Activated CD8-positive, alpha-beta T cell treated with anti-CD3 and anti-CD28 coated beads for 36 hours (primary cell): ENCODE measurements around the gene KRTAP22-1. TPM values are rescaled to one million over a fixed set of nuclear protein-coding genes. Genes with fewer than 3 reads are reported as not detected.

Source experiments
- ATAC-seq: fragments of 200-7000 bp; cut with Tn5 transposase; one replicate; pipeline ENCODE4 v1.10.0; 2021; ENCODE audit warnings: mild to moderate bottlenecking, moderate library complexity
- CTCF ChIA-PET: fragments of 350-600 bp; sonication (Branson Sonifier 250); formaldehyde crosslinking; loops from one replicate; lab custom pipeline; 2021; ENCODE audit warnings: antibody characterized with exemption; lab: Charles Lee
- POLR2A ChIA-PET: fragments of 350-600 bp; sonication (Branson Sonifier 250); formaldehyde crosslinking; loops from one replicate; lab custom pipeline; 2021; ENCODE audit warnings: antibody characterized with exemption; lab: Charles Lee
- DNase-seq: peaks from one replicate; pipeline ENCODE4 v3.0.0-alpha.2; 2020
- H3K27ac Mint-ChIP-seq: one replicate; pipeline ENCODE4 v1.8.0; 2021; ENCODE audit warnings: mild to moderate bottlenecking, mixed read lengths
- H3K27me3 Mint-ChIP-seq: one replicate; pipeline ENCODE4 v1.8.0; 2021; ENCODE audit warnings: mixed read lengths
- H3K36me3 Mint-ChIP-seq: one replicate; pipeline ENCODE4 v1.8.0; 2021; ENCODE audit warnings: low read depth, mixed read lengths
- H3K4me1 Mint-ChIP-seq: one replicate; pipeline ENCODE4 v1.8.0; 2021; ENCODE audit warnings: low read depth, mixed read lengths
- H3K4me3 Mint-ChIP-seq: one replicate; pipeline ENCODE4 v1.8.0; 2021; ENCODE audit warnings: mild to moderate bottlenecking, moderate library complexity, mixed read lengths
- H3K9me3 Mint-ChIP-seq: one replicate; pipeline ENCODE4 v1.8.0; 2021; ENCODE audit warnings: mixed read lengths
- intact Hi-C: fragments of 100-400 bp; cut with micrococcal nuclease; formaldehyde crosslinking; loops from one replicate; pipeline ENCODE4 v1.10.0; 2022
- total RNA-seq, 2 experiments: library from RNA; stranded (reverse); gene quantifications; one replicate each; pipeline ENCODE4 v1.2.3, GENCODE V29; 2021
- TF ChIP-seq, protein P1 (sequence below): fragments of 200-600 bp; IDR thresholded peaks from one replicate; pipeline ENCODE4 v1.8.0; 2022; ENCODE audit warnings: antibody characterized with exemption, mild to moderate bottlenecking

KRTAP22-1 gene
- total RNA-seq, 2 experiments from 2014 or later, result not detected

- H3K27me3 Mint-ChIP-seq, result no peaks in the 10 kb centered on the region
- ATAC-seq, result no peak
- no peak for DNase-seq
- H3K36me3 Mint-ChIP-seq, result no peaks in the 10 kb centered on the region
- no peaks in the 10 kb centered on the region for H3K4me1 Mint-ChIP-seq
- H3K27ac Mint-ChIP-seq, result no peak overlapping the region
- POLR2A ChIA-PET, result no interaction called here
- intact Hi-C loops, result no loop called here
- no peaks in the 10 kb centered on the region for H3K9me3 Mint-ChIP-seq
- CTCF ChIA-PET, result no interaction called here
- H3K4me3 Mint-ChIP-seq, result no peak overlapping the region
- TF ChIP-seq, protein P1, sequence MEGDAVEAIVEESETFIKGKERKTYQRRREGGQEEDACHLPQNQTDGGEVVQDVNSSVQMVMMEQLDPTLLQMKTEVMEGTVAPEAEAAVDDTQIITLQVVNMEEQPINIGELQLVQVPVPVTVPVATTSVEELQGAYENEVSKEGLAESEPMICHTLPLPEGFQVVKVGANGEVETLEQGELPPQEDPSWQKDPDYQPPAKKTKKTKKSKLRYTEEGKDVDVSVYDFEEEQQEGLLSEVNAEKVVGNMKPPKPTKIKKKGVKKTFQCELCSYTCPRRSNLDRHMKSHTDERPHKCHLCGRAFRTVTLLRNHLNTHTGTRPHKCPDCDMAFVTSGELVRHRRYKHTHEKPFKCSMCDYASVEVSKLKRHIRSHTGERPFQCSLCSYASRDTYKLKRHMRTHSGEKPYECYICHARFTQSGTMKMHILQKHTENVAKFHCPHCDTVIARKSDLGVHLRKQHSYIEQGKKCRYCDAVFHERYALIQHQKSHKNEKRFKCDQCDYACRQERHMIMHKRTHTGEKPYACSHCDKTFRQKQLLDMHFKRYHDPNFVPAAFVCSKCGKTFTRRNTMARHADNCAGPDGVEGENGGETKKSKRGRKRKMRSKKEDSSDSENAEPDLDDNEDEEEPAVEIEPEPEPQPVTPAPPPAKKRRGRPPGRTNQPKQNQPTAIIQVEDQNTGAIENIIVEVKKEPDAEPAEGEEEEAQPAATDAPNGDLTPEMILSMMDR, result no peak
Measured at GRCh38 chr21:30629200-30629599, 28.3 kb downstream of the KRTAP22-1 start.

GRCh38 chr21:30634906-30635305, 34.0 kb downstream of the KRTAP22-1 start, which contains the start of gene KRTAP20-2:
Gene KRTAP20-2, plus strand, starts transcription at chr21:30635206. Its CDS starts 58 bp downstream, at chr21:30635264.
- Mint-ChIP-seq H3K9me3 (no peaks in the 10 kb centered on the region), H3K27me3 (no peaks in the 10 kb centered on the region), H3K27ac (no peak within 1 kb of the TSS), H3K4me1 (no peaks in the 10 kb centered on the region), H3K36me3 (no peaks in the 10 kb centered on the region), H3K4me3 (no peak within 1 kb of the TSS)
- POLR2A ChIA-PET, result interaction anchor here (0.7 kb wide), 1 partner anchor 22 kb away, joined by 3 read pairs; no protein-coding TSS in a partner anchor
- ATAC-seq, result no peak
- intact Hi-C loops, result no loop called here
- TF ChIP-seq, protein P1, result no peak
- DNase-seq, result no peak
- CTCF ChIA-PET, result no interaction called here

GRCh38 chr21:30638686-30639085, 37.8 kb downstream of the KRTAP22-1 start:
- H3K9me3 Mint-ChIP-seq, result no peaks in the 10 kb centered on the region
- no peaks in the 10 kb centered on the region for H3K36me3 Mint-ChIP-seq
- no peak overlapping the region for H3K27ac Mint-ChIP-seq
- POLR2A ChIA-PET, result no interaction called here
- CTCF ChIA-PET, result no interaction called here
- ATAC-seq (no peak), DNase-seq (no peak)
- no peaks in the 10 kb centered on the region for H3K4me1 Mint-ChIP-seq
- TF ChIP-seq, protein P1, result no peak
- intact Hi-C loops, result no loop called here
- no peaks in the 10 kb centered on the region for H3K27me3 Mint-ChIP-seq
- no peak overlapping the region for H3K4me3 Mint-ChIP-seq

GRCh38 chr21:30642564-30642963, 41.7 kb downstream of the KRTAP22-1 start, which contains the start of gene KRTAP20-3:
Gene KRTAP20-3, plus strand, starts transcription at chr21:30642864.
- no peak within 1 kb of the TSS for H3K27ac Mint-ChIP-seq
- TF ChIP-seq, protein P1, result no peak
- H3K27me3 Mint-ChIP-seq, result no peaks in the 10 kb centered on the region
- intact Hi-C loops, result no loop called here
- ChIA-PET POLR2A (no interaction called here), CTCF (no interaction called here)
- H3K9me3 Mint-ChIP-seq, result no peaks in the 10 kb centered on the region
- ATAC-seq (no peak), DNase-seq (no peak)
- no peaks in the 10 kb centered on the region for H3K36me3 Mint-ChIP-seq
- H3K4me1 Mint-ChIP-seq, result no peaks in the 10 kb centered on the region
- no peak within 1 kb of the TSS for H3K4me3 Mint-ChIP-seq

- Mint-ChIP-seq H3K9me3 (no peaks in the 10 kb centered on the region), H3K27me3 (peaks cover 3% of the 10 kb centered on the region), H3K36me3 (no peaks in the 10 kb centered on the region), H3K27ac (no peak overlapping the region), H3K4me1 (no peaks in the 10 kb centered on the region), H3K4me3 (no peak overlapping the region)
- DNase-seq (no peak), ATAC-seq (no peak)
- TF ChIP-seq, protein P1, result no peak
- intact Hi-C loops, result no loop called here
- ChIA-PET POLR2A (no interaction called here), CTCF (no interaction called here)
Measured at GRCh38 chr21:30646904-30647414, 46.1 kb downstream of the KRTAP22-1 start.

Other genes starting within 250 kb of the KRTAP22-1 start
- gene KRTAP13-2, start 228.8 kb upstream of the KRTAP22-1 start, total RNA-seq, result not detected
- not detected for gene KRTAP13-1, start 205.1 kb upstream of the KRTAP22-1 start, total RNA-seq
- not detected for gene KRTAP13-3, start 175.2 kb upstream of the KRTAP22-1 start, total RNA-seq
- gene KRTAP13-4, start 170.9 kb upstream of the KRTAP22-1 start, total RNA-seq, result not detected
- gene KRTAP15-1, start 160.8 kb upstream of the KRTAP22-1 start, total RNA-seq, result not detected
- gene KRTAP19-1, start 120.7 kb upstream of the KRTAP22-1 start, total RNA-seq, result not detected
- gene KRTAP19-2, start 113.7 kb upstream of the KRTAP22-1 start, total RNA-seq, result not detected
- not detected for gene KRTAP19-3, start 109.1 kb upstream of the KRTAP22-1 start, total RNA-seq
- not detected for gene KRTAP19-4, start 103.9 kb upstream of the KRTAP22-1 start, total RNA-seq
- gene KRTAP19-5, start 98.9 kb upstream of the KRTAP22-1 start, total RNA-seq, result not detected
- not detected for gene KRTAP19-6, start 59.2 kb upstream of the KRTAP22-1 start, total RNA-seq
- gene KRTAP19-7, start 39.8 kb upstream of the KRTAP22-1 start, total RNA-seq, result not detected
- gene KRTAP22-2, start 10.7 kb upstream of the KRTAP22-1 start, total RNA-seq, result not detected
- not detected for gene KRTAP6-3, start 8.6 kb upstream of the KRTAP22-1 start, total RNA-seq
- gene KRTAP6-2, start 2.2 kb upstream of the KRTAP22-1 start, total RNA-seq, result not detected
- gene KRTAP6-1, start 12.8 kb downstream of the KRTAP22-1 start, total RNA-seq, result not detected
- gene KRTAP20-1, start 15.3 kb downstream of the KRTAP22-1 start, total RNA-seq, result not detected
- not detected for gene KRTAP20-4, start 19.5 kb downstream of the KRTAP22-1 start, total RNA-seq
- not detected for gene KRTAP20-2, start 34.1 kb downstream of the KRTAP22-1 start, total RNA-seq
- gene KRTAP20-3, start 41.8 kb downstream of the KRTAP22-1 start, total RNA-seq, result not detected
- gene KRTAP21-3, start 117.7 kb downstream of the KRTAP22-1 start, total RNA-seq, result not detected
- gene KRTAP21-2, start 146.2 kb downstream of the KRTAP22-1 start, total RNA-seq, result not detected
- gene KRTAP21-1, start 154.3 kb downstream of the KRTAP22-1 start, total RNA-seq, result not detected
- not detected for gene KRTAP8-1, start 212.2 kb downstream of the KRTAP22-1 start, total RNA-seq
- gene KRTAP7-1, start 228.7 kb downstream of the KRTAP22-1 start, total RNA-seq, result not detected